SU-DHL-6 (cell line): ENCODE data around the gene LMTK3.
"Not testable (repeated sequence)": the region's sequence is repeated elsewhere in the genome, so short reads cannot be mapped to it uniquely, and the experiment has no call there.

Experiments
- EZH2phosphoT487 ChIP-seq: fragments of 200-600 bp; sonication (generic), shearing (Covaris generic); conservative IDR thresholded peaks from 2 replicates; pipeline ENCODE4 v1.6.1; 2018; ENCODE audit warnings: mild to moderate bottlenecking, antibody characterized with exemption, low read length, moderate library complexity, mixed read lengths
- TF ChIP-seq, protein P1 (sequence below): fragments of 200-600 bp; sonication (generic); IDR thresholded peaks from one replicate; pipeline ENCODE4 v1.5.1; 2017; ENCODE audit warnings: antibody characterized with exemption, mild to moderate bottlenecking, low read length, moderate library complexity; ENCODE audit not compliant: insufficient read depth, poor library complexity, severe bottlenecking

DNA sequence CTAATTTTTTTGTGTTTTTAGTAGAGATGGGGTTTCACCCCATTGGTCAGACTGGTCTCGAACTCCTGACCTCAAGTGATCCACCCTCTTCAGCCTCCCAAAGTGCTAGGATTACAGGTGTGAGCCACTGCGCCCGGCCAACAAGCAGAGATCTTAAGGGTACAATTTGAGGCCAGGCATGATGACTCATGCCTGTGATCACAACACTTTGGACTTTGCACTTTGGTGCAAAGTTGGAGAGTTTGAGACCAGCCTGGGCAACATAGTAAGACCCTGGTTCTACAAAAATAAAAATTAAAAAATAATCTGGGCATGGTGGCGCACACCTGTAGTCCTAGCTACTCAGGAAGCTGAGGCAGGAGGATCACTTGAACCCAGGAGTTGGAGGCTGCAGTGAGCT lies 7.8 kb upstream of the LMTK3 start:
- TF ChIP-seq, protein P1, sequence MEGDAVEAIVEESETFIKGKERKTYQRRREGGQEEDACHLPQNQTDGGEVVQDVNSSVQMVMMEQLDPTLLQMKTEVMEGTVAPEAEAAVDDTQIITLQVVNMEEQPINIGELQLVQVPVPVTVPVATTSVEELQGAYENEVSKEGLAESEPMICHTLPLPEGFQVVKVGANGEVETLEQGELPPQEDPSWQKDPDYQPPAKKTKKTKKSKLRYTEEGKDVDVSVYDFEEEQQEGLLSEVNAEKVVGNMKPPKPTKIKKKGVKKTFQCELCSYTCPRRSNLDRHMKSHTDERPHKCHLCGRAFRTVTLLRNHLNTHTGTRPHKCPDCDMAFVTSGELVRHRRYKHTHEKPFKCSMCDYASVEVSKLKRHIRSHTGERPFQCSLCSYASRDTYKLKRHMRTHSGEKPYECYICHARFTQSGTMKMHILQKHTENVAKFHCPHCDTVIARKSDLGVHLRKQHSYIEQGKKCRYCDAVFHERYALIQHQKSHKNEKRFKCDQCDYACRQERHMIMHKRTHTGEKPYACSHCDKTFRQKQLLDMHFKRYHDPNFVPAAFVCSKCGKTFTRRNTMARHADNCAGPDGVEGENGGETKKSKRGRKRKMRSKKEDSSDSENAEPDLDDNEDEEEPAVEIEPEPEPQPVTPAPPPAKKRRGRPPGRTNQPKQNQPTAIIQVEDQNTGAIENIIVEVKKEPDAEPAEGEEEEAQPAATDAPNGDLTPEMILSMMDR, result not testable (repeated sequence)
- TF ChIP-seq EZH2phosphoT487, result not testable (repeated sequence)
